OCI-LY7 (cell line): Measurements from ENCODE around the gene LPP. TPM values are rescaled to one million over a fixed set of nuclear protein-coding genes. Genes with fewer than 3 reads are reported as not detected.

ENCODE experiments used
- BruUV-seq: library from RNA; stranded (reverse); fragments of 400-500 nt; replicated peaks from 2 replicates; lab custom pipeline; 2021; lab: Mats Ljungman, UMichigan
- CTCF ChIA-PET: fragments of 300-600 bp; sonication (Branson Sonifier 250); formaldehyde crosslinking; loops from one replicate; lab custom pipeline; 2022; ENCODE audit warnings: antibody characterized with exemption; ENCODE audit not compliant: unreplicated experiment; lab: Charles Lee
- POLR2A ChIA-PET: fragments of 300-600 bp; sonication (Branson Sonifier 250); formaldehyde crosslinking; loops from one replicate; lab custom pipeline; 2022; ENCODE audit warnings: antibody characterized with exemption; lab: Charles Lee
- DNase-seq: peaks from one replicate; pipeline ENCODE4 v3.0.0-alpha.2; 2015; ENCODE audit warnings: low spot score
- H2AFZ ChIP-seq: fragments of 200-600 bp; sonication (generic), shearing (Covaris generic); 2 replicates; pipeline ENCODE4 v1.6.1; 2014; ENCODE audit warnings: mild to moderate bottlenecking, antibody characterized with exemption, low read length, moderate library complexity
- H3K27ac ChIP-seq: fragments of 200-600 bp; sonication (generic); 2 replicates; pipeline ENCODE4 v1.5.1; 2014; ENCODE audit warnings: mixed run types, low read depth, mild to moderate bottlenecking, moderate library complexity, low read length, inconsistent platforms; ENCODE audit not compliant: poor library complexity, severe bottlenecking
- H3K36me3 ChIP-seq: fragments of 200-600 bp; sonication (generic); 2 replicates; pipeline ENCODE4 v1.6.1; 2014; ENCODE audit warnings: mild to moderate bottlenecking, antibody characterized with exemption, low read length, moderate library complexity, mixed read lengths; ENCODE audit not compliant: insufficient read depth
- H3K4me1 ChIP-seq: fragments of 200-600 bp; sonication (generic); 2 replicates; pipeline ENCODE4 v1.5.1; 2014; ENCODE audit warnings: mild to moderate bottlenecking, low read length; ENCODE audit not compliant: insufficient read depth, poor library complexity, severe bottlenecking
- H3K4me2 ChIP-seq: fragments of 200-600 bp; sonication (generic); 2 replicates; pipeline ENCODE4 v1.6.1; 2014; ENCODE audit warnings: mild to moderate bottlenecking, low read length
- H3K4me3 ChIP-seq: fragments of 200-600 bp; sonication (generic); 2 replicates; pipeline ENCODE4 v1.5.1; 2014; ENCODE audit warnings: mild to moderate bottlenecking, low read depth, low read length; ENCODE audit not compliant: poor library complexity, severe bottlenecking
- H3K79me2 ChIP-seq: fragments of 200-600 bp; sonication (generic); 2 replicates; pipeline ENCODE4 v1.6.1; 2016; ENCODE audit warnings: low read depth, mild to moderate bottlenecking, low read length, moderate library complexity, mixed read lengths; ENCODE audit not compliant: insufficient read depth
- H3K9me2 ChIP-seq: fragments of 200-600 bp; sonication (generic); 2 replicates; pipeline ENCODE4 v1.6.1; 2016; ENCODE audit warnings: mild to moderate bottlenecking, low read length, mixed read lengths; ENCODE audit not compliant: insufficient read depth
- H3K9me3 ChIP-seq: fragments of 200-600 bp; sonication (generic); 2 replicates; pipeline ENCODE4 v1.6.1; 2014; ENCODE audit warnings: mild to moderate bottlenecking, mixed run types, low read length, mixed read lengths
- H4K20me1 ChIP-seq: fragments of 200-600 bp; sonication (generic); 2 replicates; pipeline ENCODE4 v1.6.1; 2014; ENCODE audit warnings: mild to moderate bottlenecking, antibody characterized with exemption, low read length, moderate library complexity, mixed read lengths; ENCODE audit not compliant: insufficient read depth
- EZH2phosphoT487 ChIP-seq: fragments of 200-600 bp; sonication (generic); IDR thresholded peaks from 2 replicates; pipeline ENCODE4 v1.6.1; 2018; ENCODE audit warnings: low read depth, borderline replicate concordance, mild to moderate bottlenecking, mixed run types, antibody characterized with exemption, low read length, moderate library complexity, mixed read lengths
- intact Hi-C: fragments of 100-400 bp; cut with micrococcal nuclease; formaldehyde crosslinking; loops from one replicate; pipeline ENCODE4 v1.10.0; 2022; ENCODE audit not compliant: unreplicated experiment
- total RNA-seq, 2 experiments: library from RNA; depleted of rRNA in 1 of 2; stranded (reverse); fragments of >200 nt in 1 of 2; shearing (Covaris generic) in 1 of 2; gene quantifications; 2 replicates each; pipeline ENCODE4 v1.2.3, GENCODE V29; 2014 to 2022
- TF ChIP-seq, protein P1 (sequence below): fragments of 200-600 bp; sonication (generic); conservative IDR thresholded peaks from 2 replicates; pipeline ENCODE4 v1.5.1; 2014; ENCODE audit warnings: mild to moderate bottlenecking, antibody characterized with exemption, low read length, moderate library complexity, mixed read lengths

Gene LPP
- total RNA-seq, 2 experiments from 2014 or later: 10.9 to 119 TPM

- intact Hi-C loops: no loop called here
- CTCF ChIA-PET: no interaction called here
- BruUV-seq: no TSS peak
- H3K4me2 ChIP-seq: no peak overlapping the region
- no peak overlapping the region for H3K27ac ChIP-seq
- no peaks in the 10 kb centered on the region for H3K4me1 ChIP-seq
- no peaks in the 10 kb centered on the region; the same call in 1 of the 2 replicates for H3K36me3 ChIP-seq
- no peak for TF ChIP-seq EZH2phosphoT487
- TF ChIP-seq, protein P1, sequence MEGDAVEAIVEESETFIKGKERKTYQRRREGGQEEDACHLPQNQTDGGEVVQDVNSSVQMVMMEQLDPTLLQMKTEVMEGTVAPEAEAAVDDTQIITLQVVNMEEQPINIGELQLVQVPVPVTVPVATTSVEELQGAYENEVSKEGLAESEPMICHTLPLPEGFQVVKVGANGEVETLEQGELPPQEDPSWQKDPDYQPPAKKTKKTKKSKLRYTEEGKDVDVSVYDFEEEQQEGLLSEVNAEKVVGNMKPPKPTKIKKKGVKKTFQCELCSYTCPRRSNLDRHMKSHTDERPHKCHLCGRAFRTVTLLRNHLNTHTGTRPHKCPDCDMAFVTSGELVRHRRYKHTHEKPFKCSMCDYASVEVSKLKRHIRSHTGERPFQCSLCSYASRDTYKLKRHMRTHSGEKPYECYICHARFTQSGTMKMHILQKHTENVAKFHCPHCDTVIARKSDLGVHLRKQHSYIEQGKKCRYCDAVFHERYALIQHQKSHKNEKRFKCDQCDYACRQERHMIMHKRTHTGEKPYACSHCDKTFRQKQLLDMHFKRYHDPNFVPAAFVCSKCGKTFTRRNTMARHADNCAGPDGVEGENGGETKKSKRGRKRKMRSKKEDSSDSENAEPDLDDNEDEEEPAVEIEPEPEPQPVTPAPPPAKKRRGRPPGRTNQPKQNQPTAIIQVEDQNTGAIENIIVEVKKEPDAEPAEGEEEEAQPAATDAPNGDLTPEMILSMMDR: no peak
- no peaks in the 10 kb centered on the region for H4K20me1 ChIP-seq
- POLR2A ChIA-PET: interaction anchor here (0.6 to 1.0 kb wide), 3 partner anchors 18 to 25 kb away, joined by 4 to 6 read pairs (median 5); no protein-coding TSS in a partner anchor
- H3K9me2 ChIP-seq: 0 out of 2 replicates have a peak, but pooled peaks cover 3% of the 10 kb centered on the region
- no peak for DNase-seq
- no peaks in the 10 kb centered on the region for H3K79me2 ChIP-seq
- no peaks in the 10 kb centered on the region for H3K9me3 ChIP-seq
- H3K4me3 ChIP-seq: no peak overlapping the region
- H2AFZ ChIP-seq: no peak overlapping the region
Measured at GRCh38 chr3:188528396-188528795, 374.4 kb downstream of the LPP start.

- no peak for DNase-seq
- no peaks in the 10 kb centered on the region for H3K9me3 ChIP-seq
- 0 out of 2 replicates have a peak, but pooled peaks cover 3% of the 10 kb centered on the region for H3K9me2 ChIP-seq
- ChIA-PET CTCF (no interaction called here), POLR2A (interaction anchor here (0.5 to 1.3 kb wide), 5 partner anchors 18 to 996 kb away, joined by 3 to 5 read pairs (median 3); no protein-coding TSS in a partner anchor)
- H3K4me2 ChIP-seq: no peak overlapping the region
- no peak overlapping the region for H3K27ac ChIP-seq
- no peaks in the 10 kb centered on the region for H4K20me1 ChIP-seq
- no peak overlapping the region for H3K4me3 ChIP-seq
- no peaks in the 10 kb centered on the region for H3K4me1 ChIP-seq
- H3K79me2 ChIP-seq: no peaks in the 10 kb centered on the region
- no peak overlapping the region for H2AFZ ChIP-seq
- intact Hi-C loops: no loop called here
- no peak for TF ChIP-seq EZH2phosphoT487
- H3K36me3 ChIP-seq: no peaks in the 10 kb centered on the region; the same call in 1 of the 2 replicates
- no TSS peak for BruUV-seq
Measured at GRCh38 chr3:188529228-188529627, 375.3 kb downstream of the LPP start.

GRCh38 chr3:188530226-188530625 is 376.3 kb downstream of the LPP start:
- H3K36me3 ChIP-seq: no peaks in the 10 kb centered on the region; the same call in 1 of the 2 replicates
- BruUV-seq: TSS peak; percentile 8
- H3K4me1 ChIP-seq: no peaks in the 10 kb centered on the region
- H4K20me1 ChIP-seq: no peaks in the 10 kb centered on the region
- DNase-seq: no peak
- TF ChIP-seq, protein P1: no peak
- no peak for TF ChIP-seq EZH2phosphoT487
- H3K27ac ChIP-seq: no peak overlapping the region
- intact Hi-C loops: no loop called here
- no peaks in the 10 kb centered on the region for H3K79me2 ChIP-seq
- H3K9me2 ChIP-seq: 0 out of 2 replicates have a peak, but pooled peaks cover 3% of the 10 kb centered on the region
- ChIA-PET POLR2A (interaction anchor here (0.5 to 1.6 kb wide), 4 partner anchors 15 to 380 kb away, joined by 3 to 6 read pairs (median 4); no protein-coding TSS in a partner anchor), CTCF (no interaction called here)
- H2AFZ ChIP-seq: no peak overlapping the region
- no peak overlapping the region for H3K4me2 ChIP-seq
- H3K9me3 ChIP-seq: no peaks in the 10 kb centered on the region
- no peak overlapping the region for H3K4me3 ChIP-seq
